ENCODE results near the gene NUP188.

Gene NUP188

GRCh38 chr9:128947527-128948301 is at the start of gene NUP188, which contains the start of gene DOLK:
TSS of gene NUP188 (plus strand) at chr9:128947699. CDS start at chr9:128947720, 21 bp downstream.
TSS of gene DOLK (minus strand) at chr9:128947603. CDS start at chr9:128947303, 300 bp downstream.
- DNase-seq: peak; percentile 79

- no peak for DNase-seq
Observed at GRCh38 chr9:128898382-128898781, 49.1 kb upstream of the NUP188 start.

GRCh38 chr9:128898845-128899565 is 48.5 kb upstream of the NUP188 start:
- DNase-seq: no peak

- peak; percentile 83 for DNase-seq
Observed at GRCh38 chr9:128899566-128900322, 47.8 kb upstream of the NUP188 start.

- no peak for DNase-seq
Observed at GRCh38 chr9:128901379-128901778, 46.1 kb upstream of the NUP188 start.

GRCh38 chr9:128901822-128902221 is 45.7 kb upstream of the NUP188 start:
- DNase-seq: no peak

- DNase-seq: peak; percentile 22
Observed at GRCh38 chr9:128902351-128903078, 45.0 kb upstream of the NUP188 start.

GRCh38 chr9:128903079-128903461 is 44.4 kb upstream of the NUP188 start:
- DNase-seq: no peak

- DNase-seq: no peak
Observed at GRCh38 chr9:128903871-128904620, 43.5 kb upstream of the NUP188 start.

GRCh38 chr9:128905964-128906363 is 41.5 kb upstream of the NUP188 start:
- DNase-seq: no peak

GRCh38 chr9:128906741-128907140 is 40.8 kb upstream of the NUP188 start:
- no peak for DNase-seq

- no peak for DNase-seq
Observed at GRCh38 chr9:128908372-128908771, 39.1 kb upstream of the NUP188 start.

GRCh38 chr9:128909859-128910258 is 37.6 kb upstream of the NUP188 start:
- no peak for DNase-seq

- DNase-seq: no peak
Observed at GRCh38 chr9:128910906-128911305, 36.6 kb upstream of the NUP188 start.

- DNase-seq: no peak
Observed at GRCh38 chr9:128911529-128912035, 35.9 kb upstream of the NUP188 start.

GRCh38 chr9:128912270-128912853 is 35.1 kb upstream of the NUP188 start:
- DNase-seq: no peak

- no peak for DNase-seq
Observed at GRCh38 chr9:128913048-128913900, 34.2 kb upstream of the NUP188 start.

GRCh38 chr9:128913995-128914772 is 33.3 kb upstream of the NUP188 start:
- no peak for DNase-seq

- DNase-seq: no peak
Observed at GRCh38 chr9:128916204-128916603, 31.3 kb upstream of the NUP188 start.

GRCh38 chr9:128916745-128917144 is 30.8 kb upstream of the NUP188 start:
- DNase-seq: no peak

Measured in MV-4-11 (cell line).